GM19397 (cell line): Measurements from ENCODE around the gene VGLL4.
"Not testable (repeated sequence)": the region's sequence is repeated elsewhere in the genome, so short reads cannot be mapped to it uniquely, and the experiment has no call there.

Experiments used
- ATAC-seq: cut with Tn5 transposase; IDR thresholded peaks from one replicate; pipeline ENCODE4 v1.9.1; 2021; ENCODE audit warnings: mild to moderate bottlenecking, moderate library complexity; ENCODE audit not compliant: unreplicated experiment

Gene VGLL4

DNA sequence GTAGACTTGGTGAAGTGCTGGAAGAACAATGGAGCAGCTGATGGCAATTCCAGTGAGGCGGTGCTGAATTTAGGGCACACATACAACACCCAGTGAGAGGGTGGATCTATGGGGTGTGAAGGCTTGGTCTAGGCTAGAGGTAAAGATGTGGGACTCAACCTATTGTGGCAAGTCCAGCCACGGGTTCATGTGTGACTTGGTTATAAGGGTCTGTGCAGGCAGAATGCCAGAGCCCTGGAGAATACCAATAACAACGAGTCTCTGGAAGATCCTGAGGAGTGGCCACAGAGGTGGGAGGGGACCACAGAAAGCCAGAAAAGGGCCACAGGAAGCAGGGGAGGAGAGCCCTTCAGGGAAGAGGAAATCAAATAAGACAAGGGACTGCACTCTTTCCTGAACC is 55.0 kb downstream of the VGLL4 start:
- no peak for ATAC-seq

DNA sequence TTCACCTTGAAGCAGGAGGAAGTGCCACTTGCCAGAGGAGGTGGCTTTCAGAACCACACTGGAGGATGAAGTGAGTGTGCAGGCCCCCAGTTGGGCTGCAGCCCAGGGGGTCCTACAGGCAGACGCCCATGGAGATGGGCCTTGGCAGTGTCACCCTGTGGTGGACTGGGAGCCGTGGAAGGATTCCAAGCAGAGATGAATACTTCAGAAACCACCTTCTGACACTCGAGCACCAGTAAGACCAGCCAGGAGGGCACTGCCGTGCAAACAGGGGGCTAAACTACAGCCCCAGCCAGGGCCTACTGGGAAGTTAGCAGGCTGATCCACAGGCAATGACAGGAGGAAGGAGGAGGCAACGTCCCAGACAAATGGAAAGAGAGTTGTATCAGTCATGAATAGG is 55.4 kb downstream of the VGLL4 start:
- ATAC-seq = no peak

- ATAC-seq = no peak
Measured at GRCh38 chr3:11587766-11588165, 55.9 kb downstream of the VGLL4 start.

DNA sequence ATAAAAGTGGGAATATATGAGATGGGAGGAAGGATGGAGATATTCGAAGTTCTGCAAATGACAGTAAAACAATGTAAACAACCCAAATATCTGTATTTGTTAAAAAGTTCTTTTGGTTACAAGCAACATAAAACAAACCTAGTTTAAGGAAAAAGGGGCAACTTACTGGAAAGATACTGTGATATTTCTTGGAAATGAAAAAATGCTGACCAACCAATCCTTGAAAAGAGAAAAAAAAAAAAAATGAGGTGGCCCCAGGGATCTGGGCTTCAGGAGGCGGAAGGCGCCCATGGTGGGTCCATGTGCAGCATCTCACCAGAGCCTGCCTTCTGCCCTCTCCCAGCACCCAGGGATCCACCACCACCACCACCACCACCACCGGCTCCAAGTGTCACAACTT is 59.1 kb downstream of the VGLL4 start:
- ATAC-seq = no peak

DNA sequence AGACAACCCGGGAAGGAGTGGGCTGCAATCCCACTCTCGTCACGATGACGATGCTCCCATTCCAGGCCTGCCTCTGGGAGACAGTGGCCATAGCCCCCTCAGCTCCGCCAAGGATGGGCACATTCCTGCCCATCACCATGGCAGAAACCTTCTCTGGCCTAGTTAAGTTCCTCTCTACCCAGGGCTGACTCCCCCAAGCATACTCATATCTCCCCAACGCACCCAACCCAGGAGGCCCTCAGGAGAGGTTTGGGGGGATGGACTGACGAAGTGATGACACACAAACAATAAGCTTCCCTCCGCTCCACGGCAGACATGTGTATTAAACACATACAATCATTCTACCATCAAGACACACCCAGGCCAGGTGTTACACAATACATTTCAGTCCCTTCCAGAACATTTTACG is 60.1 kb downstream of the VGLL4 start:
- ATAC-seq = no peak

DNA sequence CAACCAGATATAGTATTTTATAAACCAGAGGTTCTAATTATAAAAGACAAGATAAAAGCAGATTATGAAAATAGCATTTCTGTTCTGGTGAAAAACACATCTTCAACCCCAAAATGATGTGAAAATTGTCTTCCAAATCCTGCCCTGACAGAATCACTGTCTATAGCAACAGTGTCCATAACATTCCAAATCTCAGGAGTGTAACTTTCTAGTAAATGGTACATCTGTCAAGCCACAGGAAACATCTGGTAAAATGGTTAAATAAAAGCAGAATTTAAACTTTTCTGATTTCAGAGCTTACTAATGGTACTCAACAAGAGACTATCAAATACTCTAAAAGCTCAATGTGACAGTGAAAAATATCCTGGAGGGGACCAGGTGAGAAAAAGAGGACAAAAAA is 60.5 kb downstream of the VGLL4 start:
- no peak for ATAC-seq

DNA sequence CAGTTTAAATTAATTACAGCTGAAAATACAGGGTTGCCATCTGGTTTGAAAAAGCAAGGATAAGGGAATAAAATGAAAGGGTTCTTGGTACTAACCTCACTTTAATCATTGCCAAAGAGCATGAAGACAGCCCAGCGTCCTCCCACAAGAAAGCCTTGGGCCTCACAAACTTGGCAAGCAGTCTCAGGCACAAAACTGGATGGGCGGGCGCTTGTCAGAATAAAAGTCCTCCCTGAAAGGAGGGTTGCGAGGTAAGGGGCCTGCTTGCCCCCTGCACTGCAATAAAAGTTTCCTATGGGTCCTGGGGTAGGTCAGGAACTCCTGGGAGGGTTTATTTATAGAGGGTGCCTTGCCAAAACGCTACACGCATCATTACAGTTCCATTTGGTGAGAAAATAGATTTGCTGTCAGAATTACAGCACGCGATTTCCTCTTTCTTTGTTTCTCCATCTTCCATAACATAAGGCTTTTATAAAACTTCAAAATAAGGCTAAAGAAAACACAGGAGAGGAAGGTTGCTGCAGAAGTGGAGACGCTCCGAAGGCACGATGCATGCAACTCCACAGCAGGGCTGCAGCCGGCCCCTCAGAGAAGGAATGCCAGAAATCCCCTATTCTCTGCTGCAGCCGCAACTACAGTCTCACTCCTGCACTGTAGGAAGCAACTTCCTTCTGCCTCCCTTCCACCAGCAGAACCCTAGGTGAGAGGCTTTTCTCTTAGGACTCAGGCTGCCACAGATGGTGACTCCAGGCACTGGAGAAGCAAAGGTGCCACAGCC is 61.3 kb downstream of the VGLL4 start:
- ATAC-seq = no peak

DNA sequence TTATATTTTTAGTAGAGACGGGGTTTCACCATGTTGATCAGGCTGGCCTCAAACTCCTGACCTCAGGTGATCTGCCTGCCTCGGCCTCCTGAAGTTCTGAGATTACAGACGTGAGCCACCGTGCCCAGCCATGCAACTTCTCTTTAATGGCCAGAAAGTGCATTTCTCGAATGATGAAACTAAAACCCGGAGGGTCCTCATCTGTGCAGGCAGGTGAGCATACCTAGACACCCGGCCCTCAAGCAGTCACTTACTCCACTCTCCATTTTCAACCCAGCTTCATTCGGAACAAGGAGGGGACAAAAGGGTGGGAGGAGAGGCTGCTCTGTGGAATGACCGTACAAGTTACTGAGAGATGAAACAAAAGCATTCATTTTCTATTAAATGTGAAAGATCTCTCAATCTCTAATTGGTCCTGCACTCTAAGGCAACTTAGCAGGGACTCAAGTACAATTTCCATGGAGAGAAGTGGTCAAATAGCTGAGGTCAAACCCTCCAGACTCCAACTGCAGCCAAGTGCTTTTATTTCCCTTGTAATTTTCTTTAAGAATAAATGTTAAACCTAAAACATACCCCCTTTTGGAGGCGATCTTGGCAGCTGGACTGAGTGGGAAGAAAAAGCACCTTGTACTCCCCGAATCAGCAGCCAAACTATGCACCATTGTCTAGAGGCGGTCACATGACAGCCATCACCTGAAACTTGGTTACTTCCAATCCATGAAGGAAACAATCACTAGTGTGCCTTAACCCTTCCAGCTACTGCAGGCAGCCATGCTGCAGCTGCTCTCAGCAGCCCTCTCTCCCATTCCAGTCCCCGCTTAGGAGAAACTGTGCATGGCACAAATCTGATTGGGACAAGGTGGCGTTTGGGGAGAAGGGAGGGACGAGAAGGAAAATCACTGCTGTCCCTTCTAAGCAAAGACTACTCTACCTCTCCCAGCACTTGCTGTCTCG is 62.2 kb downstream of the VGLL4 start:
- no peak for ATAC-seq

DNA sequence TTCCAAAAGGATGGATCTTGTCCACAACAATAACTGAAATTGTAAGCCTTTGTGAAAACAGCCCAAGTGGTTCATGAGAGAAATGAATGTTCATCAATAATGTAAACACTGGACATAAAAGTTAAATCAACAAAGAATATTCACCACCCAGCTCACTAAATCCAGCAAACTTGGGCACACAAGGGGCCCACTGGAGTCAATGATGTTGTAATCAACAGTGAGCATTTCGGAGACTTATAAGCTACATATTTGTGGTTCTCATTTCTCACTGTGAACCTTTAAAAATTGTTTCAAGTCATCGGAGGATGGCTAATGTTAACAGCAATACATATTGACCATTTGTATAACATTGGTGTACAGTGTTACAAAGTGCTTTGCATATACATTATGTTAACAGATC is 63.1 kb downstream of the VGLL4 start:
- ATAC-seq = no peak

DNA sequence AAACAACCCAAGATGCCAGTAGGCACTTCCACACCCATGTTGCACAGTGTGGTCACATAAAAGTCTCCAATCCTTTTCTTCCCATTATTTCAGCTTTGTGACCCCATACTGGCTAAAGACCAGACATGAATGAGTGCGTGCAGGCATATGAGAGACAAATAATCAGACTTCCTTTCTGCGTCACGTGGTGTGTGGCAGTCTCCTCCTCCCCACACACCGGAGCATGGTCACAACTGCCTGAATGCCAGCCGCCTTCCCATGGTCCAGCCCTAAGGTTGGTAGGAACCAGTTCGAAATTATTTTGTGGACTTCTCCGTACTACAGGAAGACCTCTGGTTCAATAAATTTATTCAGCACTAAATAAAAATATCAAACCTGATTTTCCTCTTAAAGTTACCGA is 65.5 kb downstream of the VGLL4 start:
- no peak for ATAC-seq

GRCh38 chr3:11576453-11576852 is 67.3 kb downstream of the VGLL4 start:
- no peak for ATAC-seq

DNA sequence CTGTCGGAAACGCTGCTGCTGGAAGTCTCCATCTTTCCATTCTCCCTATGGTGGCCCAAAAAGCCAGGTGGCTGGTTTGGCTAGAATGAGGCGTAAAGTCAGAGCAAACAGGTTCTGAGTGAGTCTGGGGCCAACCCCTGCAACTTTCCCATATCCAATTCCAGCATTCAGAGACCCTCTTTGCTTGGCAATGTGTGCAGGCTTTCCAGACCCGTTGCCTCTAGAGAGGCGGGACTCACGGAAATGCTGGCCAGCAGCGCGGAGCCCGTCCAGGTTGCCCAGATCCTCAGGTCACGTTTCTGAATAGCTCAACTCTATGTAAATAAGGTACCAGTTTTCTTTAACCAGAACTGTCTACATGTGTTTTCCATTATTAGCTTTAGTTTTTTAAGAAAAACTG is 68.0 kb downstream of the VGLL4 start:
- ATAC-seq = no peak

- no peak for ATAC-seq
Measured at GRCh38 chr3:11574981-11575669, 68.6 kb downstream of the VGLL4 start.

DNA sequence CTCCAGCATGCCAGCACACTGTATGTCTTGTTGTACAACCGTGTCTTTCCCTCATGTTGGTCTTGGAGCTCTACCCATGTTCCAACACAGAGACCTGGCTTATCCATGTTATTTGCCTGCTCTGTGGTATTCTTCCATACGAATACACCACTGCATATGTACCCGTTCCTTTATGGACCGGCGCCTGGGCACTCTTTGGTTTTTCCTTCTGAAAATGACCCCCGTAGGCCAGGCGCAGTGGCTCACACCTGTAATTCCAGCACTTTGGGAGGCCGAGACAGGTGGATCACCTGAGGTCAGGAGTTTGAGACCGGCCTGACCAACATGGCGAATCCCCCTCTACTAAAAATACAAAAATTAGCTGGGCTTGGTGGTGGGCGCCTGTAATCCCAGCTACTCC is 71.1 kb downstream of the VGLL4 start:
- not testable (repeated sequence) for ATAC-seq

GRCh38 chr3:11570789-11571495 is 72.8 kb downstream of the VGLL4 start:
- no peak for ATAC-seq

DNA sequence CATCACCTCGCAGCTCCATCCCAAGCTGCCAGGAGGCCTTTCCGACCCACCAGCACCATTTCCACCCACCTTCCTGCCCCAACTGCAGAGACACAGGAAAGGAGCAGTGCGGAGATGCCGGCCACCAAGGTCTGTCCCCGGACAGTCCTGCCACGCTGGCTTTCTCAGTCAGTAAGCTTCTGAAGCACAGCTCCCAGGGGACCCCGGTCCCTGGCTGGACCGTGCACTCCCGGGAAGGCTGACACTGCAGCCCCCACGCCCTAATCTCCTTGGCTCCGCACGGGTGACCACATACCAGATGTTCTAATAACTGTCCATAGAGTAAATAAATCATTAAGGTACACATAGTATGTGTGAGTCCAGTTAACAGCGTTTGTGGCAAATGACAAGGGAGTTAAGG is 73.5 kb downstream of the VGLL4 start:
- no peak for ATAC-seq

DNA sequence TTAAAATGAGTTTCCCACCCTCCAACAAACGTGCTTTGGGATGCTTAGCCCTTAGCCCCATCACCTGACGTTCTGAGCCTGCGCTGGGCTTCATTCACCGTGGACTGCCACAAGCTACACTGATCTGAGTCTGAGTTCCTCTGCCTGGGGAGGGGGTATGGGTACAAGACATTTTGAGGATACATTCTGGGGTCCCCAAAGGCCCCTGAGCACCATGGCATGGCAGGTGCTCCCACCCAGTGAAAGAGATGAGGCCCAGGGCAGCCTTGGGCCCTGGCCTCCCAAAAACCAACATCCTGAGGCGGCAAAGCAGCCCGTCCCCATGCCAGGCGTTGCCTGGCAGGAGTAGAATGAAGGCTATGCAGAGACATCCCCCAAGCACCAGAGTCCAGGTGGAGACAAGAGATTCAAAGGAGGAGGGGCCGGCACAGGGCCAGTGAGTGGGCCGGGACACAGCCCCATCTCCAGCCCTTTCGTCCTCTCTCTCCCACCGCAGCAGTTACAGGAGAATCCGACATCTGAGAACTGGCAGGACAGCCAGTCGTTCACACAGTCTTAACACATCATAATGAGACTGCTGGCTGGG is 74.5 kb downstream of the VGLL4 start:
- ATAC-seq = no peak

GRCh38 chr3:11568503-11569155 is 75.1 kb downstream of the VGLL4 start:
- no peak for ATAC-seq

- no peak for ATAC-seq
Measured at GRCh38 chr3:11567516-11568467, 75.9 kb downstream of the VGLL4 start.
